HG02885 (cell line): ENCODE results near the gene BACH1.

Source experiments
- ATAC-seq: cut with Tn5 transposase; IDR thresholded peaks from one replicate; pipeline ENCODE4 v1.9.1; 2021; ENCODE audit warnings: mild to moderate bottlenecking; ENCODE audit not compliant: unreplicated experiment, poor library complexity

BACH1 gene

DNA sequence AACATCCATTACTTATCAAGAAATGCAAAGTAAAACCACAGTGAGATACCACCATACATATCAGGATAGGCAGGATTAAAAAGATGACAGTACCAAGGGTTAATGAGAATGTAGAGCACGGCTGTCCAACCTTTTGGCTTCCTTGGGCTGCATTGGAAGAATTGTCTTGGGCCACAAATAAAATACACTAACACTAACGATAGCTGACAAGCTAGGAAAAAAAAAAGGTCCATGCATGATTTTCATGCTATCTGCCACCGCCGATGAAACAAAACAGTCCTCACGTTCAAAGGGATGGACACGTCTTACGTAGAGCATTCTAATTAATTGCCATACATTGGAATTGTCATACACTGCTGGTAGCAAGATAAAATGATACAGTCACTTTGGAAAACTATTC lies 14.3 kb downstream of the BACH1 start:
- ATAC-seq = no peak

DNA sequence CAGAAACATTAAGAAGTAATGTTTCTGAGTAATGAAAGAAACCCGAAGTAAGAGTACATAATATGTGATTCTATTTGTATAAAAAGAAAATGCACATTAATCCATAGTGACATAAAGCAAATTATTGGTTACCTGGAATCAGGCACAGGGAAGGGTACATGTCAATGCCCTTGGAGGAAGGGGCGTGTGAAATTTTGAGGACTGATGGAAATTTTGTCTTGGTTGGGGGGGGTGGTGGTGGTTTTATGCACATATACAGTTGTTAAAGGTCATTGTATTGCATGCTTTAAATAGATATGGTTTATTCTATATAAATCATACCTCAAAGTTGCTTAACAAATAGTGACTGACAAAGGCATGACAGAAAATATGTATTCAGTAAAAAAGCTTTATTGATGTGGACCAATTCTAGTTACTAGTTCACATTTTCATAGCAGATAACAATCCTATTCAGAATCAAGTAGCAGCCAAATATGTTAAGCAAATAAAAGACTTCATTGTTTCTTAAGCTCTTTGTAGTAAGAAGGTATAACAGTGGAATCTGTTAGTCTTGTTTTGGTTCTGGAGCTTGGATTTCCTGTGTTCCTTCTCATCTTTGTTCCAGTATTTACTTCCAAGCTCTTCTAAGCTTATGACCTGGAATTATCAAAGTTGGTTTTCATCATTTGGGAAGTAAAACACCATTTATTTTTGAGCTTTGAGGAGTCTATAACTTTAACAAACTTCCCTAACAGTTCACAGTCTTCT lies 15.1 kb downstream of the BACH1 start:
- no peak for ATAC-seq

DNA sequence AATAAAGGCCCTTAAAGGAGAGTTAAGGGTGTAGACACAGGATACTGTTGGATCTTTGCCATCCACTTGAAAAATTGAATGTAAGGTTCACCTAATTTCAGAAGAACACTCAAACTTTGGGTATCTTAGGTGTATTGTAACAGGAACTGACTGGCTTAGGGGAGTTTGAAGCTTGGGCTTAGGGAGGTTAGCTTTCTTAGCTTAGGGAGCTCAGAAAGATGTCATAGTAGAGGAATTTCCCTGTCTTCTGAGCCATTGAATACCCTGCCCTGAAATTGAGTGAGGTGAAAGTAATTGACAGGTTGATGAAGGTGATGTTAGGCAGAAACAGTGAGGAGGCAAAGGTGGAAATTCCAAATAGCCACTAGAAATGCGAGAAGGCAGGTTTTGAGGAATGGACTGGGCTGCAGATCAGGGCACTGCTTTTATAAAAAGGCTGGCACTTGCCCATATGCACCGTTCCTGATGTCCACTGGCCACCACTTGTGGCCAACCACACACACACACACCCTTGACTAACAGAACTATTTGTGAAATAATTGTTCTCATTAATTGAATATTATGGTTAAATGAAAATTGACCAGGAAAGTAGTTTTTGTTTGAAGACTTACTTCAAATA lies 16.5 kb downstream of the BACH1 start:
- ATAC-seq = no peak

DNA sequence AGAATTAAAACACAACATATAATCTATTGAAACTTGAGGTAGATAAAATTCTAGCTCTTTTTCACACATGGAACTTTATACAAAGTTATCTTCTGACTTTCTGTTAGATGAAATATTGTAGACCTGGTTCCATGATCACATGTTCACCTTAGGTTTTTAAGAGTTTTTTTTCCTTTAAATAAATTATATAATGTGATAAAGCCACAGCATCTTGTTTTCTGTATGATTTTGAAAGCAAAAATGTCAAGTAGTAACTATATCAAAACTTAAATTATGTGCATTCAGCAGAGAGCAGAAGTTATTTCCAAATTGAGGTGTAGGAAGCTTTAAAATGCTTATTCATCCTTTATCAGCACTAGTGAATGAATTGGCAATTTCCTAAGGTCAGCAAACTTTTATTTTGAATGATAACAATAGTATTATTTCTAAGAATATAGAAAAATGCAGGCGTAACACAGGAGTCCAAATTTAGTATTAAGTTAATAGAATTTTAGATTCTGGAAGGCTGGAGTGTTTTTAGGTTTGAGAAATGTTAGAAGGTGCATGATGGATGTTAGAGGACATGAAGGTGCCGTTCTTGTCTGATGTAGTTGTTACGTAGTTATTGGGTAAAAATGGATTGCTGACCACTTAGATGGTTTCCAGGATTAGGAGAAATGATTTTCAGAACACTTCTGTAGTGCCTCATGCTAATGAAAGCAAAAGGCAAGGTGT lies 17.5 kb downstream of the BACH1 start:
- ATAC-seq = no peak

DNA sequence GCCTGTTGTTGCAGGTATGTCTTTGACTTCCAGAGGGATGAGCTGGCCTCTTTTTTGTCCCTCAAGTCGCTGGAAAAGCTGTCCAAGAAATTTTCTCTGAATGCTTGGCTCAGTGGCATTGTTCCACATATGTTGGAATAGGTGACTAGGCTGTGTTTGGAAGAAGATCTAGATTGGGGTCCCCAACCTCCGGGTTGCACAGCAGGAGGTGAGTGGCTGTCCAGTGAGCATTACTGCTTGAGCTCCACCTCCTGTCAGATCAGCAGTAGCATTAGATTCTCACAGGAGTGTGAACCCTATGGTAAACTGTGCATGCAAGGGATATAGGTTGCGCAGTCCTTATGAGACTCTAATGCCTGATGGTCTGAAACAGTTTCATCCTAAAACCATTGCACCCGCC lies 18.1 kb downstream of the BACH1 start:
- no peak for ATAC-seq

DNA sequence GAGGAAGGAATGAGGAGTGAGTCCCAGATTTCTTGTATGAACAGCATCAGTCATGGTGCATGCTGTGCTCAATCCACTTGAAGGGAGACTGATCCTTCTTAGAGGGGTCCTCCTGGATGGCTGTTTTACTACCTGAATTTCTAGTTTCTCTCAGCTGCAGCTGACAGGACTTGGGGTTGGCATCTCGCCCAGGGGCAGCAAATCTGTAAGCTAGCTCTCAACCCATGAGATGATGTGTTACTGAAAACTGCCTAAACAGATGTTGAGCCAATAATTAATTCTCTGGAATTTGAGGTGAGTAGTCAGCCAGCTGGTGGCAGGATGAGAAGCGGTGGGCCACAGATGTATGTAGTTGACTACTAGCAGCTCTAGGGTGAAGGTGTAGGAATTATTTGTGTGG lies 19.6 kb downstream of the BACH1 start:
- ATAC-seq = no peak

DNA sequence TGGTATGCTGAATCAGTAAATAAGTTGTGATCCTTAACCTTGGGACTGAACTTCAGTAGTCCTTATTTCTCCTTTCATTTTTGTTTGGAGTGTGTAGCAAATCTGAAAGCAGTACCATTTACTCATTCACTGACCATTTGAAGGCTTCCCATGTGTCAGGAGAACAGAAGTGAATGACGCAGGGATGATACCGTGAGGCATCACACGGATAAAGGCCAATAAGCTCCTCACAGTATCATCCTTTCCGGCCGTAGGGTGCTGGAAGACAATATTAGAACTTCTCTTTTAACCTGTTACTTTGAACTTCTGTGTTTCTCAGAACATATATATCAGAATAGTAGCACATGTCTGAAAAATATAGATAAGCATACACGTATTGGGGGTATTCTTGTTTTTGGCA lies 21.3 kb downstream of the BACH1 start:
- peak; percentile 42 for ATAC-seq

DNA sequence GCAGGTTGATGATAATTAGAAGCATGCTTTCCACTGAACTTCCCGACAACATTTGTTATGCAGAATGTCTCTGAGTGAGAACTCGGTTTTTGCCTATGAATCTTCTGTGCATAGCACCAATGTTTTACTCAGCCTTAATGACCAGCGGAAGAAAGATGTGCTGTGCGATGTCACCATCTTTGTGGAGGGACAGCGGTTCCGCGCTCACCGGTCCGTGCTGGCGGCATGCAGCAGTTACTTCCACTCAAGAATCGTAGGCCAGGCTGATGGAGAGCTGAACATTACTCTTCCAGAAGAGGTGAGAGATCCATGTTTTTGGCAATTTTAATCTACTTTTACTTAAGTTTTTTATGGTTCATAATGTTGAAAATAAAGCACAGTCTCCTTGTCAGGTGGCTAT lies 22.5 kb downstream of the BACH1 start:
- ATAC-seq = no peak

DNA sequence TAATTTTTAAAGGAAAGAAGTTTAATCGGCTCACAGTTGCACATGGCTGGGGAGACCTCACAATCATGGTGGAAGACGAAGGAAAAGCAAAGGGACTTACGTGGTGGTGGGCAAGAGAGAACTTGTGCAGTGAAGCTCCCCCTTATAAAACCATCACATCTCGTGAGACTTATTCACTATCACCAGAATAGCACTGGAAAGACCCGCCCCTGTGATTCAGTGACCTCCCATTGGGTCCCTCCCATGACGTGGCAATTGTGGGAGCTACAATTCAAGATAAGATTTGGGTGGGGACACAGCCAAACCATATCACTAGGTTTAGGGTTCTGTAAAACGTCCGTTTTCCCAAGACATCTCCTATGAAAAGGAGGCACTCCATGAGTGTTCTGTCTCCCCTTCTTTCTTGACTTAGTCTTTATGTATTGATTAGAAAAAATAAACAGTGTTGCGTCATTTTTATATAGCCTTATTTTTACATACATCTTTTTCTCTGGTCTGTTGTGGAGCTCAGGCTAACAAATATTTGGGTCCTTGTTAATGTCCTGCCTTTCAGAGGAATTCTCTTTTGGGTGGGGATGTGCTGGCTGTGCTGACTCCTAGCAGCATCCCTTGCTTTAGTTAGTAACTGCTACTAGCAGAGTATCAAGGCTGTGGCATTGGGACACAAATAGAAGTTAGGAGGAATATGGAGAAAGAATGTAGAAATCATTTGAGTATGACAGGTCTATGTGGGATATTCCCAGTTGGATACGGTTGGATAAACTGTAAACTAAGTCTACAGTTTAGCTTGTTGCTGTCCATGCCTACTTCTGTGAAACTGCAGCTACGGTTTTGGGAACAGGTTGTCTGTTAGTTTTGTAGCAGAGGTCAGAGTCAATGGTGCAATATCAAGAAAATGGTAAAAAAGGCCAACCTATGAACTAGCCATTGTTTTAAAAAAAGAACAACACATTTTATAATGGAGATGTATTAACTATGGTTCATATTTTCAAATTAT lies 23.5 kb downstream of the BACH1 start:
- no peak for ATAC-seq

DNA sequence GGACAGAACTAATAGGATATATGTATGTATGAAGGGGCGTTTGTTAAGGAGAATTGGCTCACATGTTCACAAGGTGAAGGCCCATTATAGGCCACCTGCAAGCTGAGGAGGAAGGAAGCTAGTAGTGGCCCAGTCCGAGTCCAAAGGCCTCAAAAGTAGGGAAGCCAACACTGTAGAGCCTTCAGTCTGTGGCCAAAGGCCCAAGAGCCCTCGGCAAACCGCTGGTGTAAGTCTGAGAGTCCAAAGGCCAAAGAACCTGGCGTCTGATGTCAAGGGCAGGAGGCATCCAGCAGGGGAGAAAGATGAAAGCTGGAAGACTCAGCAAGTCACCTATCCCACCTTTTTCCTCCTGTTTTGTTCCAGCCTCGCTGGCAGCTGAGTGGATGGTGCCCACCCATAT lies 24.5 kb downstream of the BACH1 start:
- no peak for ATAC-seq

DNA sequence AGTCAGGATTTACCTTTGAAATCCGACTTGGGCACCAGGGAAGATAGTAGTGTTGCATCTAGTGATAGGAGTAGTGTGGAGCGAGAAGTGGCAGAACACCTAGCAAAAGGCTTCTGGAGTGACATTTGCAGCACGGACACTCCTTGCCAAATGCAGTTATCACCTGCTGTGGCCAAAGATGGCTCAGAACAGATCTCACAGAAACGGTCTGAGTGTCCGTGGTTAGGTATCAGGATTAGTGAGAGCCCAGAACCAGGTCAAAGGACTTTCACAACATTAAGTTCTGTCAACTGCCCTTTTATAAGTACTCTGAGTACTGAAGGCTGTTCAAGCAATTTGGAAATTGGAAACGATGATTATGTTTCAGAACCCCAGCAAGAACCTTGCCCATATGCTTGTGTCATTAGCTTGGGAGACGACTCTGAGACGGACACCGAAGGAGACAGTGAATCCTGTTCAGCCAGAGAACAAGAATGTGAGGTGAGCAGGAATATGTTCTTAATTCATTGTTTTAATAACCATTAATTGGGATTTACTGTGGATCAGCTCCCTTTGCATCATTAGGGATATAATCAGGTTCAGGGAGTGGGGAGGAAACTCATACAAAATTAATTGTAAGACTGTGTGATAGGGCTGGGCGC lies 28.3 kb downstream of the BACH1 start:
- ATAC-seq = no peak

DNA sequence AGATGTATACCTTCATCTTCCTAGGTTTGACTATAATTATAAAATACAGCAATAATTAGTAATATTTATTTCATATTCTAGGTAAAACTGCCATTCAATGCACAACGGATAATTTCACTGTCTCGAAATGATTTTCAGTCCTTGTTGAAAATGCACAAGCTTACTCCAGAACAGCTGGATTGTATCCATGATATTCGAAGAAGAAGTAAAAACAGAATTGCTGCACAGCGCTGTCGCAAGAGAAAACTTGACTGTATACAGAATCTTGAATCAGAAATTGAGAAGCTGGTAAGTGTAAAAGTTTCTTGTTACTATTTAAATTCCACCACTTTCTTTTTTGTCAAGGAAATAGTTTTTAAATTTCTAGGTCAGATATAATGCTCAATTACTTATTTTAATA lies 30.7 kb downstream of the BACH1 start:
- no peak for ATAC-seq

DNA sequence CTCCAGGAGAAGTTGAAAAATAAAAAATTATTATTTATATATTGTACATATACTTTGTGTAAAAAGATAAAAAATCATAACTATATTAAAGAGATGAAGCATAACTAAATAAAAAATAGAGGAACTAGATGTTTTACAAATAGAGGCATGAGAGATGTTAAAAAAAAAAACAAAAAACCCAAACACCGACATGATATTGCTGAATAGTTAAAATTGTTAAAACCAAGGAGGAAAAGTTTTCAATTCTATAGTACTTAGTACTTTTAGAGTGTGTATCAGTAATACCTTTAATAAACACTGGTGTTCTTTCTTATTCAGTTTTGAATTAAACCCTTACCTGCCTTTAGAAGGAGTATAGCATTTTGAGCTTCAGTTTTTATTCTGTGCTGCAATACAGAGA lies 32.1 kb downstream of the BACH1 start:
- ATAC-seq = no peak

DNA sequence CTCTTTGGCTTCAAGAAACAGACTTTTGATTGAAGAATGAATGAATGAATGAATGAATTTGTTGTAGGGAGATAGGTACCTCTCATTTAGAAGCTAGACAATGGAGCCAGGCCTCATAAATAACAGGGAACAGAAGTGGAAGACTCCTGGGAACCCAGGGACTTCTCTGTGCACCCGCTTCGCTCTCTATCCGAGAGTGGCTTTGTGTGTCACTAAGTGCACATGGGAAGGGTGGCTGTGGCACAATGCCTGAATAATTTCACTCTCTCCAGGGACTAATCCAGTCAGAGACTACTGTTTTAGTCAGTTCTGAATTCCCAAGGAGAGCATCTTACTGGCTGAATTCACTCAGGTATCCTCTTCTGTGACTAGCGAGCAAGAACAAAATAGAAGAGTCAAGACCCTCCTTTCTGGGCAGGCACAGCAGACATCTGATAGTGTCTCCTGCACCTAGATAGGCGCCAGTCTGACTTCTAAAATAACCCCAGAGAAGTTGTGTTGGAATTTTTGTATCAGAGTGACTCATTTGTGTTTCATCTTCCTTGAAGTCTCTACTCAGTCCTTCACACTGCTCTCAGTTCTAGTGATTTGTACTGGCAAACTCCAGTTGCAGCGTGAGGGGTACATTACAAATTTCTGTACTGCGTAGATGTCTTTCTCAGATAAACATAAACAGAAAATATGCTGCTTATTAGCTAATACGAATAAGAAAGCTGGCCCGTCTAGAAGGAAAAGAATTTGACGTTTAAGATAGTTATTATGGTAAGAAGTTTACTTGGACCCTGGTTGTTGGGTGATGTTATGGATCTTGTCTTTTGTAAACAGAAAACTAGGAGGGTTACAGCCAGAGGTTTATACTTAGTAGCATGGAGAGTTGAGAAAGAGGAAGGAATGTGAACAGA lies 34.0 kb downstream of the BACH1 start:
- no peak for ATAC-seq

DNA sequence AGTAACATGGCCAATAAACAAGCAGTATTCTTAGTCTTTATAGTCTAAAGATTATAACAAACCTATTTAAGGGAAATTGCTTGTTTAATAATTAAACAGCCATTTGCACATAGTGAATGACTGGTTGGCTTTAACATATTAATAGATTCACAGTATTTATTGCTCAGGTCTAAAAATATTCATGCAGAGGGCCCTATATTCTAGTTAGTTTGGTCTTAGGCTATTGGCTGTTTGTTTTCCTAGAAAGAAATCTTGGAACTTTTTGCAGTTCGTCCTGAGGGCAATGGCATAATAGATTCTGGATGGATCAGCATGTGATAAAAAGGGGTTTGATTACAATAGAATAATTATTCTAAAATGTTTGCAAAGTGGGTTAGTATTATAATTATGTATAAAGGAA lies 34.7 kb downstream of the BACH1 start:
- no peak for ATAC-seq

DNA sequence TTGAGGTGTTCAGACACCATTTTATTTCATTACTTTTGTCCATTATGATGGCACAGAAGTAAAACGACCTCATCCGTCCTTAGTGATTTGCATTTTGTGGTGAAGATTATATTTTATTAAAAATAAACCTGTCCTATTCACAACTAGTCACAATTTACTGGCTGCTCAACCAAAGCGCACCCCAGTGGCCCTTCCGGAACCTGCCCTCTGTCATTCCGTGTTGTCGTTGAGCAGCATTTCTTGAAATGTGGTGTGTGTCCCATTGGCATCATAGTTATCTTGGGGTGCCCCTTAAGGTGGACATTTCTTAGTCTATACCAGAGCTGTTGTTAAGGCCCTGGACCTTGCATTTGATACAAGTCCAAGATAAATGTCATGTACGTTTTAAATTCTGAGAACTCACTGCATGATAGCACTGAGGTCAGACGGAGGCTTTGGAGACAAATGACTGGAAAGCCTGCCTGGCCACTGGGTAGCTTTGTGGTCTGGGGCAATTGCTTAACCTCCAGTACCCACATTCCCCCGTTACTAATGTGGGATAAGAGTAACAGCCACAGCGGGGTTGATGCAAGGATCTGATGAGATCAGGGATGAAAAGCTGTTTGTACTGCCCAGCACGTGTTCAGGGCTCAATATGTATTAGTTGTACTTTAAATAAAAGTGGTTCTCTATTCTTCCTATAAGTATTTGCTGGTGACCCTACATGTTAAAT lies 36.2 kb downstream of the BACH1 start:
- no peak for ATAC-seq

DNA sequence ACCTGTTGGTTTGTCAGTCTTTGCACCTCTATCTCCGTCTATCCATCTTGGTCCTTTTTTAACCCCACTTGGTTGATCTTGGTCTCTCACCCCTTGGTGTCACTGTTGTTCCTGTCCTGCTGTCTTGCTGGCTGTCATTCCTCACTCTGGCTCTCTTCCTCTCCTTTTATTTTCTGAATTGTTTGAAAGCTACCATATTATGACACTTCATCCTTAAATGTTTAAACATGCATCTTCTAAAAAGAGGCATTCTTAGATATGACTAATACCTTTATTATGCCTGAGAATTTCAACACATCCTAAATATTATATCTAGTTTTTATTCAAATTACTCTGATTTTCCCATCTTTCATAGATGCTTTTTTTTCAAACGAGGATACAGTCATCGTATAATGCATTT lies 37.0 kb downstream of the BACH1 start:
- no peak for ATAC-seq

DNA sequence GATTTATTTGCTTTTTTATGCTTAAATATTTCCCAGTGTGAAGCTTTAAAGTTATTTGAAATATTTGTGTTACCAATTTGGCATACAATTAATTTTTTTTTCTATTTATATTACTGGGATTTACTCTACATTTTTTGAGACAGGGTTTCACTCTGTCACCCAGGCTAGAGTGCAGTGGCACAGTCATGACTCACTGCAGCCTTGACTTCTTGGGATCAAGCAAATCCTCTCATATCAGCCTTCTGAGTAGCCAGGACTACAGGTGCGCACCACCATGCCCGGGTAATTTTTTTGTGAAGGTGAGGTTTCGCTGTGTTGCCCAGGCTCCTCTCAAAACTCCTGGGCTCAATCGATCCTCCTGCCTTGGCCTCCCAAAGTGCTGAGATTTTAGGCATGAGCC lies 39.5 kb downstream of the BACH1 start:
- ATAC-seq = no peak
